HG03460 (cell line): Measurements from ENCODE around the gene DOLPP1.
A peak's percentile ranks its signal among the peaks of the same experiment; 100 is the strongest.

ENCODE experiments used
- ATAC-seq: cut with Tn5 transposase; IDR thresholded peaks from one replicate; pipeline ENCODE4 v1.9.1; 2021; ENCODE audit not compliant: unreplicated experiment

DOLPP1 gene

DNA sequence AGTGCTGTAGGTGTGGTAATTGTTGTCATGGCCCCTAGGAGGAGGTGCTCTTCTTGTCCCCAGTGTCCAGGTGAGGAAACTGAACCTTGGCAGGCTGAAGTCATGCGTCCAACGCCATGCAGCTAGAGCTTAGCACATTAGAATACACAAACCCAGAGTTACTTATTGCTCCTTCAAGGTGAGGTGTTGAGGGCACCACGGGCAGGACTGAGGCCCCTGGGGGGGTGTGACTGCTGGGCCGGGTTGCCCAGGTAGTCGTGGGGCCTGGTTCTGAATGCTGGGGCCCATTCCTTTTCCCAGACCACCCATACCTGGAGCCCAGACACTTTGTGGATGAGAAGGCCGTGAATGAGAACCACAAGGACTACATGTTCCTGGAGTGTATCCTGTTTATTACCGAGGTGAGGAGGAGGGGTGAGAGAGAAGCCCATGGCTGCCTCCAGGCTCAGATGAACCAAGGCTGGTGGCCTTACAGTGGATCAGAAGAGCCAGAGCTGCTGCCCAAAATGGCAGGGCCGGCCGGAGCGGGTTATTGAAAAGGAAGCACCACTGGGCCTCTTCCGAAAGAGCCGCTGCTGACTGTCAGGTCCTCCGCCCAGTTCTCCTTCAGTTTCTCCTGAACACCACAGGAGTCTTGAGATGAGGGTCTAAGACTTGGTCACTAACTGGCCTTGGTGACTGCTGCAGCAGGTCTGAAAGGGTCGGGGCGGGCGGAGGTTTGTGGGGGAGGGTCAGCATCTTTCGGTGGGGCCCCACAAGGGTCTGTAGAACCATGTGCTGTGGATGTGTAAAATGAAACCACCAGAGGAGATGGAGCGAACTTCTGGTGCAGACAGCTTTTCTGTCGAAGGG, 56.6 kb downstream of the DOLPP1 start:
- ATAC-seq: no peak

DNA sequence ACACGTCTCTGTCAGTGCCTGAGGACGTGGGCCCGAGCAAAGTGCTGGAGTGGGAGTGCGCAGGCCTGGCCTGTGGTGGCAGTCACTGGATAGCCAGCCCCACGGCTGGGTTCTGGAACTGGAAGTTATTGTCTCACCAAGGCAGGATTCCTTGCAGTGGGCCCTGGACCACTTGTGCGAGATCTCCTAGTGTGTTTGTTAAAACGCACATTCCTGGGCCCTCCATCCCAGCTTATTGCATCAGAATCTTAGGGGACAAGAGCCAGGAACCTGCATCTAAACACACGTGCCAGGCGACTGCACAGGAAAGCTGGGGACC, 57.2 kb downstream of the DOLPP1 start:
- no peak for ATAC-seq

DNA sequence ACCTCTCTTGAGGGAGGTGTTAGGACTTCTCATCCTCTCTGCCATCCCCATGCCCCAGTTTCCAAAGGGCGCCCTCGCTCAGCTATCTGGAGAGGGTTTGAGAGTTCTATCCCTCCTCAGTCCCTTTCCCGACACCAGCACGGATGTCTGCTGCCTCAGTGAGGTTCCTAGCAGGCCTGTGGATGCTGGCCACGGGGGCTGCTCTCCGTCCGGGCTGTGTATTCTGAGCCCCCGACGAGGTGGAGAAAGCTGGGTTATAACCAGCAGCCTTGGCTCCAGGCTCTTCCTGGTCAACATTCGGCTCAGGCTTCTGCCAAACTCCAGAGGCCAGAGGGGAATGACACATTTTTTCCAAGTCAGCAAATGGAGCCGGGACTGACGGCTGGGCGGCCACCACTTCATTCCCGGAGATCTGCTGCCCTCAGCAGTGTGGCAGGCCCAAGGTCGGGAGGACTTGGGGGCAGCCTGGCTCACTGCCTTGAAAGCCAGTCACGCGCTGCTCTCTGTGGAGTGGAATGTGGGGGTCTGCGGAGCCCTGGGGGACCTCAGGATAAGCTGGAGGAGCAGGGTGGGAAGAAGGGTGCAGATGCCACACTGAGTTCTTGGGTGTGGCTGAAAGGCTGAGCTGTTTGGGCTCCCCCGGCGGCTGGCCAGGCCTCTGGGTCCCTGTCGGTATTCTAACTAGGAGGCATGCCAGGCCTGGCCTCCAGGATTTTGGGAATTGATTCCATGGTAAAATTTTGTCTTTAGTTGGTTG, 57.7 kb downstream of the DOLPP1 start:
- ATAC-seq: no peak

DNA sequence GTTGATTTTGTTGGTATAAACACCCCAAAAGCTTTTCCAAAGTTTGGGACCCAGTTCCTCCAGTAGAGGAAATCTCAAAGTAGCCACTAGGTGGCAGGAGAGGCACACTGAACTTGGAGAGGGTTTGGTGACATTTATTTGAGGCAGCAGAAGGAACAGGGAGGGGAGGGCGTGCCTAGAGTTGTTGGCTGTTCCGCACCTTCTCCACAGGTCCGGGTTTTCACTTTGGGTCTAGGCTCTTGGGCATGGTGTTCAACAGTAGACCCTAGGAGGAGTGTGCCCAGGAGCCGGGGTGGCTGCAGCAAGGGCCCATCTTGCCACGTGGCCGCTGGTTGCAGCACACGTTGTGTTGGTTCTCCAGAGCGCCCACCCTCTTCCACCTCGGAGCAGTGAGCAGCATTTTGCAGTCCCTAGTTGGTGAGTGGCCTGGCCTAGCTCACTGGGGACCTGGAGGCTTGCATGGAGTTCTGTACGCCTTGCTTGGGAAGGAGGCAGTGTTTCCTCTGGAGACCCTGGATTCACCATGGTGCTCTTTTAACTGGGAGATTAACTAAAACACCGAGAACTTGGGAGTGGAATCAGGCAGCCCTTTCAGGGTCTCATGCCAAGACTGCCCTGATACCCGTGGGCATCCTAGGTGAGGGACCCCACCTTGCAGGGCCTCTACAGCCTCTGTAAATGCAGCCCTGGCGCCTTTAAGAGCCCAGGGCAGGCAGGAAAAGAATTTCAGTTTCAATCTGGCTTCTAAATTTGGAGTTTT, 58.5 kb downstream of the DOLPP1 start:
- peak; percentile 25 for ATAC-seq

DNA sequence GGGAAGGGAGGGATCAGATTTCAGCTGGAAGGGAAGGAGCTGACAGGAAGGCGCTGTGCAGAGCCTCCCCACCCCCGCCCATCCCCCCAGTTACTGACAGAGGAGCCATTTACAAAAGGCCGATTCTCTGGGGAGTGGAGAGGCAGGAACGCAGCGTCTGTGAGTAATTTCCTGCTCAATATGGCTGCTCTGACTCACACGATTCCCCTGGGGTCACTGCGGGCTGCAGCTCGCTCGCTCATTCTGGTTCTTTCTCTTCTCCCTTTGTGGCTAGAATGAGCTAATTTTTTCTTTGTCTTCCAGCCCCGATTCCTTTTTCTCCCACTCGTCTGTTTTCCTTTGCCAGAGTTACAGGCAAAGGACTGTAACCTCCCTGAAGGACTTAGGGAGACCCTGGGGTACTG, 59.1 kb downstream of the DOLPP1 start:
- peak; percentile 61 for ATAC-seq
